ENCODE data around the gene DIP2C.

DIP2C gene

GRCh38 chr10:718143-718700 is 28.8 kb upstream of the DIP2C start:
- DNase-seq: no peak
- H3K27ac ChIP-seq: no peak overlapping the region
- in situ Hi-C loops (cut with HindIII; ENCODE audit: low pct_ligation_motif_present, low sequenced_read_pairs): no loop called here
- TF ChIP-seq CTCF (IDR thresholded peaks at IDR 0.05; ENCODE audit: low read depth, low read length, missing control alignments): no peak
- no peaks in the 10 kb centered on the region for H3K27me3 ChIP-seq (replicated peaks)
- H3K4me3 ChIP-seq (ENCODE audit: low read depth, low read length): no peak overlapping the region
- H3K36me3 ChIP-seq (replicated peaks): no peaks in the 10 kb centered on the region

- no peak for DNase-seq
- no peak overlapping the region for H3K4me3 ChIP-seq (ENCODE audit: low read depth, low read length)
- no peaks in the 10 kb centered on the region for H3K27me3 ChIP-seq (replicated peaks)
- TF ChIP-seq CTCF (IDR thresholded peaks at IDR 0.05; ENCODE audit: low read depth, low read length, missing control alignments): no peak
- no peaks in the 10 kb centered on the region for H3K36me3 ChIP-seq (replicated peaks)
- in situ Hi-C loops (cut with HindIII; ENCODE audit: low pct_ligation_motif_present, low sequenced_read_pairs): no loop called here
- no peak overlapping the region for H3K27ac ChIP-seq
Observed at GRCh38 chr10:717458-717857, 28.0 kb upstream of the DIP2C start.

GRCh38 chr10:716821-717220 is 27.4 kb upstream of the DIP2C start:
- DNase-seq: no peak
- Histone ChIP-seq H3K4me3 (ENCODE audit: low read depth, low read length) (no peak overlapping the region), H3K36me3 (replicated peaks) (no peaks in the 10 kb centered on the region), H3K27me3 (replicated peaks) (no peaks in the 10 kb centered on the region), H3K27ac (no peak overlapping the region)
- TF ChIP-seq CTCF (IDR thresholded peaks at IDR 0.05; ENCODE audit: low read depth, low read length, missing control alignments): no peak
- in situ Hi-C loops (cut with HindIII; ENCODE audit: low pct_ligation_motif_present, low sequenced_read_pairs): no loop called here

- no peak for TF ChIP-seq CTCF (IDR thresholded peaks at IDR 0.05; ENCODE audit: low read depth, low read length, missing control alignments)
- in situ Hi-C loops (cut with HindIII; ENCODE audit: low pct_ligation_motif_present, low sequenced_read_pairs): no loop called here
- no peaks in the 10 kb centered on the region for H3K36me3 ChIP-seq (replicated peaks)
- no peak overlapping the region for H3K4me3 ChIP-seq (ENCODE audit: low read depth, low read length)
- no peaks in the 10 kb centered on the region for H3K27me3 ChIP-seq (replicated peaks)
- DNase-seq: no peak
- no peak overlapping the region for H3K27ac ChIP-seq
Observed at GRCh38 chr10:714214-714613, 24.7 kb upstream of the DIP2C start.

- no peak for DNase-seq
- in situ Hi-C loops (cut with HindIII; ENCODE audit: low pct_ligation_motif_present, low sequenced_read_pairs): no loop called here
- Histone ChIP-seq H3K27me3 (replicated peaks) (no peaks in the 10 kb centered on the region), H3K4me3 (ENCODE audit: low read depth, low read length) (no peak overlapping the region), H3K36me3 (replicated peaks) (no peaks in the 10 kb centered on the region), H3K27ac (no peak overlapping the region)
- TF ChIP-seq CTCF (IDR thresholded peaks at IDR 0.05; ENCODE audit: low read depth, low read length, missing control alignments): no peak
Observed at GRCh38 chr10:712575-712974, 23.1 kb upstream of the DIP2C start.

GRCh38 chr10:712089-712488 is 22.6 kb upstream of the DIP2C start:
- Histone ChIP-seq H3K27me3 (replicated peaks) (no peaks in the 10 kb centered on the region), H3K36me3 (replicated peaks) (no peaks in the 10 kb centered on the region), H3K4me3 (ENCODE audit: low read depth, low read length) (no peak overlapping the region), H3K27ac (no peak overlapping the region)
- no peak for TF ChIP-seq CTCF (IDR thresholded peaks at IDR 0.05; ENCODE audit: low read depth, low read length, missing control alignments)
- no peak for DNase-seq
- in situ Hi-C loops (cut with HindIII; ENCODE audit: low pct_ligation_motif_present, low sequenced_read_pairs): no loop called here

Data from brain microvascular endothelial cell (primary cell).